NT2/D1 (cell line): ENCODE results near the gene ZFP62.

ENCODE experiments used
- DNase-seq: peaks from one replicate; pipeline ENCODE4 v3.0.0-alpha.2; 2011; ENCODE audit warnings: low read depth, low spot score
- H3K27me3 ChIP-seq: 2 replicates; pipeline ENCODE4 v1.6.0; 2011; ENCODE audit warnings: mild to moderate bottlenecking; ENCODE audit not compliant: insufficient read length, insufficient read depth
- H3K36me3 ChIP-seq: 2 replicates; pipeline ENCODE4 v1.6.1; 2011; ENCODE audit warnings: mild to moderate bottlenecking, low read length, mixed read lengths; ENCODE audit not compliant: insufficient read depth, insufficient read length
- H3K4me1 ChIP-seq: 2 replicates; pipeline ENCODE4 v1.5.1; 2011; ENCODE audit not compliant: insufficient read depth, insufficient read length
- H3K4me3 ChIP-seq: 2 replicates; pipeline ENCODE4 v1.5.1; 2011; ENCODE audit warnings: low read depth; ENCODE audit not compliant: insufficient read length
- H3K9ac ChIP-seq: 2 replicates; pipeline ENCODE4 v1.6.0; 2011; ENCODE audit warnings: low read depth; ENCODE audit not compliant: insufficient read length
- H3K9me3 ChIP-seq: 2 replicates; pipeline ENCODE4 v1.5.1; 2011; ENCODE audit warnings: mild to moderate bottlenecking, low read length; ENCODE audit not compliant: insufficient read depth
- SUZ12 ChIP-seq: IDR thresholded peaks from 2 replicates; pipeline ENCODE4 v1.6.1; 2011; ENCODE audit not compliant: insufficient read length, insufficient read depth; ENCODE audit errors: extremely low read depth
- YY1 ChIP-seq: IDR thresholded peaks from 2 replicates; pipeline ENCODE4 v1.6.1; 2011; ENCODE audit not compliant: insufficient read length, insufficient read depth
- ZNF274 ChIP-seq: IDR thresholded peaks from 2 replicates; pipeline ENCODE4 v1.6.1; 2011; ENCODE audit warnings: mild to moderate bottlenecking, low read depth, low read length

Gene ZFP62

GRCh38 chr5:180799902-180800801 lies 60.9 kb downstream of the ZFP62 start:
- Histone ChIP-seq H3K36me3 (peaks cover 56% of the 10 kb centered on the region), H3K27me3 (no peaks in the 10 kb centered on the region), H3K4me1 (peaks cover 14% of the 10 kb centered on the region), H3K4me3 (no peak overlapping the region), H3K9me3 (no peaks in the 10 kb centered on the region), H3K9ac (no peak overlapping the region)
- no peak for DNase-seq
- TF ChIP-seq YY1 (no peak), ZNF274 (no peak), SUZ12 (no peak)

GRCh38 chr5:180799194-180799593 lies 61.9 kb downstream of the ZFP62 start:
- no peak overlapping the region for H3K4me3 ChIP-seq
- no peak for TF ChIP-seq ZNF274
- no peak for TF ChIP-seq SUZ12
- no peak for TF ChIP-seq YY1
- H3K4me1 ChIP-seq, result peaks cover 12% of the 10 kb centered on the region
- peaks cover 49% of the 10 kb centered on the region for H3K36me3 ChIP-seq
- no peaks in the 10 kb centered on the region for H3K27me3 ChIP-seq
- H3K9ac ChIP-seq, result no peak overlapping the region
- no peak for DNase-seq
- no peaks in the 10 kb centered on the region for H3K9me3 ChIP-seq

GRCh38 chr5:180798193-180798592 lies 62.9 kb downstream of the ZFP62 start:
- Histone ChIP-seq H3K4me3 (no peak overlapping the region), H3K9ac (no peak overlapping the region), H3K27me3 (no peaks in the 10 kb centered on the region), H3K36me3 (peaks cover 49% of the 10 kb centered on the region), H3K4me1 (peaks cover 5% of the 10 kb centered on the region), H3K9me3 (no peaks in the 10 kb centered on the region)
- DNase-seq, result no peak
- TF ChIP-seq ZNF274, result no peak
- no peak for TF ChIP-seq SUZ12
- TF ChIP-seq YY1, result no peak
